GM21515 (cell line): Measurements from ENCODE around the gene ERAS.

Experiments
- ATAC-seq: cut with Tn5 transposase; IDR thresholded peaks from one replicate; pipeline ENCODE4 v1.9.1; 2021; ENCODE audit not compliant: unreplicated experiment

ERAS gene, protein sequence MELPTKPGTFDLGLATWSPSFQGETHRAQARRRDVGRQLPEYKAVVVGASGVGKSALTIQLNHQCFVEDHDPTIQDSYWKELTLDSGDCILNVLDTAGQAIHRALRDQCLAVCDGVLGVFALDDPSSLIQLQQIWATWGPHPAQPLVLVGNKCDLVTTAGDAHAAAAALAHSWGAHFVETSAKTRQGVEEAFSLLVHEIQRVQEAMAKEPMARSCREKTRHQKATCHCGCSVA

GRCh38 chrX:48826135-48826875 lies at the start of gene ERAS:
TSS of gene ERAS (plus strand) at chrX:48826513. CDS start at chrX:48829124, 2,611 bp downstream.
- ATAC-seq, result no peak

GRCh38 chrX:48776818-48777439 lies 49.4 kb upstream of the ERAS start:
- ATAC-seq, result no peak

DNA sequence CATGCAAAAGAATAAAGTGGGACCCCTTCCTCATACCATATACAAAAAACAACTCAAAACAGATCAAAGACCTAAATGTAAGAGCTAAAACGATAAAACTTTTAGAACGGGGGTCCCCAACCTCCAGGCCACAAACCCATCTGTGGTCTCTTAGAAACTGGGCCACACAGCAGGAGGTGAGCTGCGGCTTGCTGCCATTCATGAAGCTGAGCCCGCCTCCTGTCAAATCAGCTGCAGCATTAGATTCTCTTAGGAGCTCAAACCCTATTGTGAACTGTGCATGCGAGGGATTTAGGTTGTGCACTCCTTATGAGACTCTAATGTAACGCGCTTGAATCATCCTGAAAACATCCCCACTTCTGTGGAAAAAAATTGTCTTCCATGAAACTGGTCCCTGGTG lies 46.9 kb upstream of the ERAS start:
- no peak for ATAC-seq

DNA sequence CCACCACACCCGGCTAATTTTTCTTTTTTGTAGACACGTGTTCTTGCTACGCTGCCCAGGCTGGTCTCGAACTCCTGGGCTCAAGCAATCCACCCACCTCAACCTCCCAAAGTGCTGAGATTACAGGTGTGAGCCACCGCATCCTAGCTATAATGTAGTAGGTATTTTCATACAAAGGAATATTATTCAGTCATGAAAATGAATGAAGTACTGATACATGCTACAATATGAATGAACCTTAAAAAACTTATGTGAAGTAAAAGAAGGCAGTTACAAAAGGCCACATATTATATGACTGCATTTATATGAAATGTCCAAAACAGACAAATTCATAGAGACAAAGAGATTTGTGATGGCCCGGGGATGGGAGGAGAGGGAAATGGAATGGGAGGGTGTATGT lies 44.6 kb upstream of the ERAS start:
- ATAC-seq, result no peak

DNA sequence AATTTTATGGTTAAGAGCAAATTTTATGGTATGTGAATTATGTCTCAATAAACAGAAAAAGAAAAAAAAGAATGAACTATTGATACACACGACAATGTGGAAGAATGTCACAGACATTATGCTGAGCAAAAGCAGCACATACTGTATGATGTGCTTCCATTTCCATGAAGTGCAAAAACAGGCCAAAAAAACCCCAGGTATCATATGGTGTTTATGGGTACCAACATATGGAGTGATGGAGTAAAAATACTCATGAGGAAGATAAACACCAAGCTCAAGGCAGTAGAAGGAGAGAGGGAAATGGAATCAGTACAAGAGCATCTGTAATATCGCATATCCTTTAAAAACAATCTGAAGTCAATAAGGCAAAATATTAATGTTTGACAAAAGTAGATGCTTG lies 44.1 kb upstream of the ERAS start:
- no peak for ATAC-seq

- ATAC-seq, result no peak
Observed at GRCh38 chrX:48782795-48783194, 43.5 kb upstream of the ERAS start.

DNA sequence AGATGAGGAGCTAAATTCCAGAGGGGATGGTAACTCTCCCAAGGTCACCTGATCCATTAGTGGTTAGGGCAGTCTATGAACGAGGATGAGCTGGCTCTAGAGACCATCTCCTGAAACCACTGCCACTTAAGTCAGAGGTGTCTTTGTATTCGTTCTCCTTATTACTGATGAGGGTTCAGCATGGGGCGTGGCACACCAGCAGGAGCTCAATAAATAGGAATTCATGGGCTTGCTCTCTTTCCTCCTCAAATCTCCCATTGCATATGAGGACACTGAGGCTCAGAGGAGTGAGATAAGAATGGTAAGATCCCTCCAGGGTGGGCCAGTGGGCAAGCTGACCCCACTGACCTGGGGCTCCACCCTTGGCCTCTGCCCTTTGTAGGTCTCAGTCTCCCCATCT lies 41.6 kb upstream of the ERAS start:
- no peak for ATAC-seq

DNA sequence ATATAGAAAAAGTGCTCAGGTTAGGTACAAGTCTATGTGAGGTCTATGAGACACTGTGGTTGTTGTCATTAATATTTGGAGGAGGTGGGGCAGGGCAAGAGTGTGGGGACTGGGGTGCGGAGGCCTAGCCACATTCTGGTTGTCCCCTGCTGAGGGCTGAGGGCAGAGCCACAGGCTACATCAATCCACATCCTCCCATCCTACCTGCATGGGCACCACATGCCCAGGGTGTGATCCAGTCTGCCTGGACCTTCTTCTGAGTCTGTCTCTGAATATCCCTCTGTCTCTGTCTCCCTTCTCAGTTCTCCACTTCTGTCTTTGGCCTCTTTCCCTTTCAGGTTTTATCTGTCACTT lies 41.1 kb upstream of the ERAS start:
- ATAC-seq, result no peak

- no peak for ATAC-seq
Observed at GRCh38 chrX:48785540-48786214, 40.6 kb upstream of the ERAS start.

- no peak for ATAC-seq
Observed at GRCh38 chrX:48786341-48786800, 39.9 kb upstream of the ERAS start, which contains the start of gene GATA1. TSS of gene GATA1 (plus strand) at chrX:48786590. CDS start at chrX:48791110, 4,520 bp downstream.

DNA sequence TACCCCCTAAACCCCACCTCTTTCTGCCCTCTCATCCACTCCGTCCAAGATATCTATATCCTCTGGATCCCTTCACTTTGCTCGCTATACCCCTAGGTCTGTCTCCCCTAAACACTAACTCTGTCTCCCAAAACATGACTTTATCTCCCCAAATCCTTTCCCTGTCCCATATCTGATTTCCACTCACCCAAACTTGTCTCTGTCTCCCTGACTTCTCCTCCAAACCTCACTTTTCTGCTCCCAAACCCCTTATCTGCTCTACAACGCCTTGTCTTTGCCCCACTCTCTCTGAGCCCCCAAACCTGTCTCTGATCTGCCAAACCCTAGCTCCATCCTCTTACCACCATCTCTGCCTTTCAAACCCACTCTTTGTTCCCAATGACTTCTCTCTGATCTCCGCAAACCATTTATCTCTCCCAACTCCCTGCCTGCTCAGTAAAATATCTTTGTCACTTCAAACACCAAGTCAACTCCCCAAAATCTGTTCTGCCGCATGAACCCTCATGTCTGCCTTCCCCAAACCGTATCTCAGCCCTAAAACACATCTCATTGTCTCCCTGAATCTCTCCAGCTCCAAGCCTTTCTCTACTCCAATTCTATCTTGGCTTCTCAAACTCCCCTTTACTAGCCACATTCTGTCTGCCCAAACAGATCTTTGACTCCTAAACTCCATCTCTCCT lies 39.3 kb upstream of the ERAS start:
- ATAC-seq, result no peak

DNA sequence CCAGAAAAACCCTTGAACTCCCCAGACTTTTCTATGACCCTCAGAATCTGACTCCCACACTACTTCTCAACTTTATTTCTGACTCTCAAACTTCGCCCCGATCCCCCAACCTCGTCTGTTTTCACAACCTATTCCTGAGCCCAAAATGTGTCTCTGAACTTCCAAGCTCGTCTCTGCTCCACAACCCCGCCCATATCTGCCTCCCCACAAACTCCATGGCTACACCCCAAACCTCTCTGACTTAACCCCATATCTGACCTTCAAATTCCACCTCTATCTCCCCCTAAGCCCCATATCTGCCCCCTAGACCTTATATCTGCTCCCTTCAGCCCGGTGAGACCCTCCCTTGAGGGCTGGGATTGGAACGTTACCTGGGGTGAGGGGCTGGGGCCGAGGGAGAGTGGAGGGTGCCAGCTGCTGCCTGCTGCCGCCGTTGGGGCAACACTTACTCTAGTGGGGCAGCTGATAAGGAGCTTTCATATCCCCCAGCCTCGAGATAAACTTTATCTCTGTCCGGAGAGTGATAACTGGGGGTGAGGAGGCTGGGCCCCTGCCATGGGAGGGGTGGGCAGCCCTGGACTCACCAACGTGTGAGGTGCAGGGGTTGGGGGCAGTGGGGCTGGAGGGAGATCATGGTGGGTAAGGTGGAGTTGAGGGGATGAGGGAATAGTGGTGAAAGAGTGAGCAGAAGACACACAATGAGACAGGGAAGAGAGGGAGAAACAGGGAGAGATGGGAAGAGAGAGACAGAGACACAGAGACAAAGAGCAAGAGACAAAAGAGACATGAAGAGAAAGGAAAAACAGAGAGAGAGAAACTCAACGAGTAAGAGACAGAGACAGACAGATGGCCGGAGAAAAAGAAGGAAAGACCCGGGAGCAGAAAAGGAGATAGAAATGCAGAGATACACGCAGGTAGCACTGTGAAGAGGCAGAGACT lies 38.5 kb upstream of the ERAS start:
- ATAC-seq, result no peak

DNA sequence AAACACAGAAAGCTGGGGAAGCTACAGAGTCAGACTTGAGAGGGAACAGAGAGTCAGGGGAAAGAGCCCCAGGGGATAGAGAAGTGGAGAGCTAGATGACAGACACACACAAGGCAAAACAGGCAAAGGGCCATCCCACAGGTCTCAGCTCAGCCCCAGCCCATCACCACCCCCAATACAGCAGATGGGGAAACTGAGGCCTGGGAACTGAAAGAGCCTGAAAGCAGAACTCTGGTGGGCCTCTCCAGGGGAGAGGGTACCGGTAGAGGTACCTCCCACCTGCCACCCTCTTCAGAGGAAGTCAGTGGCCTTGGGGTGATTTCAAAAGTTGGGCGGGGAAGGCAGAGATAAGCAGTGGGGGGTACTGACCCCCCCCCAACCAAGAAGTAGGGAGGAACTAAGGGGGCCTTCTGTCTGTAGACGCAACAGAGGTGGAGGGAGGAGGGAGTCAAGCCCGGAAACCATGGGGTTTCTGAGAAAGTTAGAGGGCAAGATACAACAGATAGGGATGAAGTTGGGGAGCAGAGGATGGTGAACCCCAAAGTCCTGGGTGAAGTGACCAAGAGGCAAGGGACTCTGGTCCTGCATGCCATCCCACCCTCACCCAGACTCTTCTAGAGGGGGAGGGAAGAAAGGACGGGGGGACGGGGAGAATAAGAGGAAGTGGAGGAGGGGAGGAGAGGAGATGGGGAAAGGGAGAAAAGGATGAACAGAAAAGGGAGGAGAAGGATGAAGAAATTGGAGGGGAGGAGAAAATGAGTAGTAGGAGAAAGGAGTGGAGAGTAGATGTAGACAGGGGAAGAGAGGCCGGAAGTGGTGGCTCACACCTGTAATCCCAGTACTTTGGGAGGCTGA lies 36.7 kb upstream of the ERAS start:
- no peak for ATAC-seq

- ATAC-seq, result no peak
Observed at GRCh38 chrX:48790477-48790876, 35.8 kb upstream of the ERAS start.

DNA sequence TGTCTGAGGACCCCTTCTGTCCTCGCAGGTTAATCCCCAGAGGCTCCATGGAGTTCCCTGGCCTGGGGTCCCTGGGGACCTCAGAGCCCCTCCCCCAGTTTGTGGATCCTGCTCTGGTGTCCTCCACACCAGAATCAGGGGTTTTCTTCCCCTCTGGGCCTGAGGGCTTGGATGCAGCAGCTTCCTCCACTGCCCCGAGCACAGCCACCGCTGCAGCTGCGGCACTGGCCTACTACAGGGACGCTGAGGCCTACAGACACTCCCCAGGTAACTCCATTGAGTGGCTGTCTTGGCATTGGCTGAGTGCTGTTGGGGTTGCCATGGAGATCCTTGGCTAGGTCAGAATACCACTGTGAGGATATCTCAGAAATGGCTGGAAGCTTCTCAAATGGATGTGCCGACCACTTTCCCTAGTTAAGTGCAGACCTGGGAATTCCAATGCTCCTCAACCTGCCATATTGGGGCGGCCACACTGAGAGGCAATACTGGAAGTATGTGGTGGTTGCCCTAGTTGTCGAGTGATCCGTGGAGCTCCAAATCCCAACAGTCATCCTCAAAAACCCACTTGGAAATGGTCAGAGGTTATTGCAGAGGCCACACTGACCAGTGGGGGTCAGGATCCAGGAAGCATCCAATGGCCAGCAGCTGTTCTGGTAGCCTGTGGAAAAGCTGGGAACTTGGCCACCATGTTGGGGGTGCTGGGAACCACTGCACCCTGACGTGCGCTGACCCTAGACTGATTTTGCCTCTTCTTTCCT lies 35.1 kb upstream of the ERAS start:
- no peak for ATAC-seq

DNA sequence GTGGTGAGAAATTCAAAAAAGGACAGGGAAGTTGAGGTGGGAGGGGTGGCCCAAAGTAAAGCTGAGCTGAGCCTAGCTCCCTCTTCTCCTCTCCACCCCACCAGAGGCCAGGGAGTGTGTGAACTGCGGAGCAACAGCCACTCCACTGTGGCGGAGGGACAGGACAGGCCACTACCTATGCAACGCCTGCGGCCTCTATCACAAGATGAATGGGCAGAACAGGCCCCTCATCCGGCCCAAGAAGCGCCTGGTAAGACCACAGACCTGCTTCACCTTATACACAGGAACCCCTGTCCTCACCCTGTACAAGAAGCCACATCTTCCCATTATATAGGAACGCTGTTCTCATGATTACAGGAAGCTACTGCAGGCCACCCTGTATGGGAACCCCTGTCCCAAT lies 34.1 kb upstream of the ERAS start:
- ATAC-seq, result no peak

DNA sequence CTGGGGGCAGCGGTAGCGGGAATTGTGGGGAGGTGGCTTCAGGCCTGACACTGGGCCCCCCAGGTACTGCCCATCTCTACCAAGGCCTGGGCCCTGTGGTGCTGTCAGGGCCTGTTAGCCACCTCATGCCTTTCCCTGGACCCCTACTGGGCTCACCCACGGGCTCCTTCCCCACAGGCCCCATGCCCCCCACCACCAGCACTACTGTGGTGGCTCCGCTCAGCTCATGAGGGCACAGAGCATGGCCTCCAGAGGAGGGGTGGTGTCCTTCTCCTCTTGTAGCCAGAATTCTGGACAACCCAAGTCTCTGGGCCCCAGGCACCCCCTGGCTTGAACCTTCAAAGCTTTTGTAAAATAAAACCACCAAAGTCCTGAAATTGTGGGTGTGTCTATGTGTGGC lies 32.4 kb upstream of the ERAS start:
- no peak for ATAC-seq

GRCh38 chrX:48794340-48794910 lies 31.9 kb upstream of the ERAS start:
- no peak for ATAC-seq
